ENCODE data around the gene CCDC93. TPM values are rescaled to one million over a fixed set of nuclear protein-coding genes. Genes with fewer than 3 reads are reported as not detected.

The CCDC93 gene
- total and polyA plus RNA-seq, 2 of the 4 experiments (the other 2 are of a cell fraction): 8.1 to 17.2 TPM

DNA sequence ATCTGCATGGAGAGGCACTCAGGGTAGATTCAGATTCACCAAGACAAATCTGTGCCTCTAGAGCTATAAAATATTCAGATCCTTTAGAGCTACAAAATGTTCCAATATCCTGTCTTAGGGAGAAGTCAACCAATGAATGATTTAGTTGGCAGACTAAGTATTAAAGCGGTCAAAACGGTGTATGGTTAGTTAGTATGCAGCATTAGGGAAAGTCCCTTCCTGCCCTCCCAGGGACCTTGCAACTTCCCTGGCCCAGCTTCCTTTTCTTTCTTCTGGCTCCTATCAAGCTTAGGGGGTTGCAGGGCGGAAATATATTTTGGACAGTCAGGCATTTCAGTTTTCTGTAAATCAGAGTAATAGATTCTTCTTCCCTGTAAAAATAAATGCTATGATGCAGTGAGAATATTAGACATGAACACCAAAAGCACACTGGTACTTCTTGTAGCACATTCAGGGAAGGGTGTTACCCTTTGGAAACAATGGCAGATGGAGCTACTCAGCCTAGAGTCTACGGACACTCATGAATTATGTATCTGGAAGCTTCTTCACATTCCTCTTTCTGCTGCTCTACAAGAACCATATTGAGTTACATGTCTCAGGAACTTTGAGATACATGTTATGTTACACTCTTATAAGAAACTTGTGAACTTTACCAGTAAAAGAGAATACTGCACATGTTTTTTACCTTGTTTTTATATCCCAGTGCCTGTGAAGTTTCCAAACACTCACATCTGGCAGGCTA lies 45.7 kb downstream of the CCDC93 start:
- peaks cover 13% of the 10 kb centered on the region for H3K36me3 ChIP-seq (ENCODE audit: control insufficient read depth, insufficient read depth, low read length)
- CTCF ChIA-PET: interaction anchor here (1.4 to 2.1 kb wide), 3 partner anchors 8 to 20 kb away, joined by 3 to 7 read pairs (median 4); no protein-coding TSS in a partner anchor
- no peak overlapping the region for H4K5ac ChIP-seq (ENCODE audit: low read depth, low read length)
- H2BK120ac ChIP-seq (ENCODE audit: low read depth, low read length): no peak overlapping the region
- no peaks in the 10 kb centered on the region for H3K9me1 ChIP-seq (ENCODE audit: insufficient read depth, low read length)
- intact Hi-C loops (cut with micrococcal nuclease): loop anchor here (1.0 kb wide), 1 partner anchor 26 kb away; no protein-coding TSS in a partner anchor
- H4K8ac ChIP-seq (ENCODE audit: low read depth in 2 of 2, low read length in 2 of 2): no peak overlapping the region
- no peak overlapping the region for H3K23ac ChIP-seq (ENCODE audit: low read depth, low read length)
- no peaks in the 10 kb centered on the region for H4K20me1 ChIP-seq (ENCODE audit: insufficient read depth, low read length)
- BruUV-seq (replicated peaks): no TSS peak
- no peaks in the 10 kb centered on the region for H3K27me3 ChIP-seq (ENCODE audit: control insufficient read depth, insufficient read depth, low read length)
- DNase-seq (no peak), ATAC-seq (ENCODE audit: low read depth) (no peak)
- H3K4me3 ChIP-seq (ENCODE audit: insufficient read depth, low read depth, low read length): no peak overlapping the region
- in situ Hi-C loops (cut with MboI; ENCODE audit: low sequenced_read_pairs): no loop called here
- H2BK20ac ChIP-seq (ENCODE audit: low read depth, low read length): no peak overlapping the region
- dilution Hi-C loops (cut with HindIII; ENCODE audit: low sequenced_read_pairs, unreplicated experiment): no loop called here
- no CpG with 5 or more reads among the region's 4 CpGs for WGBS, 2 experiments (ENCODE audit: extremely low coverage in 2 of 2, insufficient read length in 1 of 2)
- no peak overlapping the region for H3K4me2 ChIP-seq (ENCODE audit: low read depth, low read length)
- H2AK9ac ChIP-seq (replicated peaks; ENCODE audit: low read depth, low read length, poor library complexity): no peak overlapping the region
- peaks cover 4 to 11% of the 10 kb centered on the region in 2 experiments; a peak in 3 of 4 replicates for H3K79me1 ChIP-seq (ENCODE audit: low read depth in 1 of 2, low read length in 2 of 2)
- no peak overlapping the region for H3K14ac ChIP-seq (replicated peaks; ENCODE audit: low read depth, low read length)
- no peak overlapping the region for H3K9ac ChIP-seq (ENCODE audit: low read depth, low read length)
- H4K91ac ChIP-seq (ENCODE audit: insufficient read depth, low read depth, low read length): no peak overlapping the region
- TF ChIP-seq FOS (IDR thresholded peaks at IDR 0.05; ENCODE audit: low read depth, low read length) (no peak), RFX5 (IDR thresholded peaks at IDR 0.05; ENCODE audit: low read depth, low read length) (no peak), CHD1 (IDR thresholded peaks at IDR 0.05; ENCODE audit: low read depth, low read length) (no peak), BHLHE40 (IDR thresholded peaks at IDR 0.05; ENCODE audit: low read depth, low read length) (no peak), CEBPB (IDR thresholded peaks at IDR 0.05; ENCODE audit: low read depth, low read length) (no peak), CTCF (conservative IDR thresholded peaks at IDR 0.05; ENCODE audit: low read depth, low read length) (no peak), RAD21 (IDR thresholded peaks at IDR 0.05; ENCODE audit: low read length) (no peak), RCOR1 (IDR thresholded peaks at IDR 0.05; ENCODE audit: insufficient replicate concordance, low read length) (no peak)
- TF ChIP-seq, protein P1, sequence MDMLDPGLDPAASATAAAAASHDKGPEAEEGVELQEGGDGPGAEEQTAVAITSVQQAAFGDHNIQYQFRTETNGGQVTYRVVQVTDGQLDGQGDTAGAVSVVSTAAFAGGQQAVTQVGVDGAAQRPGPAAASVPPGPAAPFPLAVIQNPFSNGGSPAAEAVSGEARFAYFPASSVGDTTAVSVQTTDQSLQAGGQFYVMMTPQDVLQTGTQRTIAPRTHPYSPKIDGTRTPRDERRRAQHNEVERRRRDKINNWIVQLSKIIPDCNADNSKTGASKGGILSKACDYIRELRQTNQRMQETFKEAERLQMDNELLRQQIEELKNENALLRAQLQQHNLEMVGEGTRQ (IDR thresholded peaks at IDR 0.05; ENCODE audit: low read depth, low read length): no peak
- no peak overlapping the region for H2AFZ ChIP-seq (replicated peaks; ENCODE audit: low read length, poor library complexity)
- H3K9me3 ChIP-seq (ENCODE audit: control insufficient read depth, insufficient read depth, low read length): no peaks in the 10 kb centered on the region
- POLR2A ChIA-PET (ENCODE audit: unreplicated experiment): no interaction called here
- H2BK5ac ChIP-seq (ENCODE audit: low read depth, low read length, poor library complexity, severe bottlenecking): no peak overlapping the region
- H3K27ac ChIP-seq (ENCODE audit: insufficient read depth, low read length): no peak overlapping the region
- H3K4ac ChIP-seq (ENCODE audit: low read depth, low read length): no peak overlapping the region
- H2BK15ac ChIP-seq (ENCODE audit: low read depth, low read length): no peak overlapping the region
- no peak overlapping the region for H2AK5ac ChIP-seq (ENCODE audit: low read depth, low read length)
- H3K56ac ChIP-seq (ENCODE audit: extremely low read depth, insufficient read depth, low read length): no peak overlapping the region
- H3K18ac ChIP-seq (ENCODE audit: low read depth, low read length): no peak overlapping the region
- peaks cover 2% of the 10 kb centered on the region for H3K4me1 ChIP-seq (ENCODE audit: control insufficient read depth, insufficient read depth, low read length)

Data from IMR-90 (cell line).